ENCODE data around the gene NOX3. TPM values are rescaled to one million over a fixed set of nuclear protein-coding genes. Genes with fewer than 3 reads are reported as not detected.

The NOX3 gene
- total and polyA plus RNA-seq, 10 of the 15 experiments (the other 5 are each of a cell fraction or from before 2014, with no cell fraction given): not detected

DNA sequence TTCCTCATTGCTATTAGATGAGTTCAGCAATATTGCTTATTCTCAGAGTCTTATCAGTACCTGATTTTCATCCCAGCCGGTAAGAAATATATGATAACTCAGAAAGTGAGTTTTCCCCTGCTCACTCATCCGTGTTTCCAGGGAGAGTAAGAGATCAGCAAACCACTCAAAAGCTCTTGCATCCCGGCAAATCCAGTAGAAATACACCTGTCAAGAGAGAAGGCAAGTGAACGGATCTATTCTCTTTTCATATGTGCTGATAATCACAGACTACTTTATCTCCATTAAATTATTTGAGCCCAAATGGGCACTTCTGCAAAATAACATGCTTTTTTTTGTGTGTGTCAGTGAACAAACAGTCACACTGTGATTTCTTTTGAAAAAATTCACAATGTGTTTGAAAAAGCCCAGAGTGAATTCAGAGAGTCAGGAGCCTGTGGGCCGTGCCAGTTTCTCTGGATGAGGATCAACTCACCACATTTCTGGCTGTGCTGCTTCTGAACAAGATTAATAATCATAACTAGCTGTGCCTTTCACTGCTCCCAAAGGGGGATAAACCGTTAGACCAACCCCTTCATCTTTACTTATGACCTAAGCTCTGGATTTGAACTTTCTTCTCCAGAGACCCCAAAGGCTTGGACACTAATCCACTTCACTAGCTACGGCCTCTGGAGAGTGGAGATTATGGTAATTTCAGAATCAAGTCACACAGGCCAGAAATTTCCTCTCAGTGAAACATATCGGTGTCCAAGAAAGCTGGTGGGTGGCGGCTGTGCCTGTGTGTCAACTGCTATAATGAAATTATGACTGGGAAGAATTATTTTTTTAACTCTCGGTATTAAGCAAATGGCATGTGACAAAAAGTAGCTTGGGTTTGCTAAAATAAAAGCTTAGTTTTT, 44.2 kb downstream of the NOX3 start:
- SMC1A ChIA-PET (ENCODE audit: uncharacterized antibody, unreplicated experiment): interaction anchor here (0.7 to 3.2 kb wide), 10 partner anchors 9 to 100 kb away, joined by 3 to 15 read pairs (median 4); no protein-coding TSS in a partner anchor
- intact Hi-C loops (cut with micrococcal nuclease; ENCODE audit: unreplicated experiment) (loop anchor here (10.0 kb wide), 1 partner anchor 473 kb away; no protein-coding TSS in a partner anchor), in situ Hi-C loops (cut with MboI) (no loop called here)
- no TSS peak for BruUV-seq (replicated peaks)
- H4K20me1 ChIP-seq (ENCODE audit: control insufficient read depth, insufficient read depth): no peaks in the 10 kb centered on the region
- no peak overlapping the region for H3K4me2 ChIP-seq (ENCODE audit: control insufficient read depth, insufficient read depth)
- CTCF ChIA-PET: interaction anchor here (0.6 to 2.3 kb wide), 5 partner anchors 8 to 296 kb away, joined by 3 to 10 read pairs (median 4); no protein-coding TSS in a partner anchor
- DNase-seq (ENCODE audit: low read depth, low spot score) (no peak), FAIRE-seq (no peak), ATAC-seq (no peak)
- WGBS (ENCODE audit: insufficient coverage, insufficient replicate concordance, low lambda C conversion rate, missing lambda C conversion rate): 61% methylated on average over 10 of the region's 10 CpGs
- no peaks in the 10 kb centered on the region for H3K4me1 ChIP-seq (ENCODE audit: control insufficient read depth, insufficient read depth, low read length)
- no peak overlapping the region for H2AFZ ChIP-seq (ENCODE audit: control insufficient read depth, low read depth, low read length)
- RAD21 ChIA-PET (ENCODE audit: unreplicated experiment): interaction anchor here (0.9 to 1.5 kb wide), 2 partner anchors 13 to 16 kb away, joined by 3 to 4 read pairs; no protein-coding TSS in a partner anchor
- H3K27ac ChIP-seq (ENCODE audit: control insufficient read depth, insufficient read depth): no peak overlapping the region
- H3K9me3 ChIP-seq (replicated peaks; ENCODE audit: control insufficient read depth, insufficient read depth, low read length): no peaks in the 10 kb centered on the region
- no peak overlapping the region for H3K4me3 ChIP-seq
- H3K79me2 ChIP-seq (ENCODE audit: control insufficient read depth, insufficient read depth, low read length): no peaks in the 10 kb centered on the region
- POLR2A ChIA-PET: interaction anchor here (0.7 kb wide), 1 partner anchor 13 kb away, joined by 3 read pairs; no protein-coding TSS in a partner anchor
- H3K36me3 ChIP-seq (ENCODE audit: control insufficient read depth in 2 of 2, insufficient read depth in 2 of 2, low read length in 1 of 2): no peaks in the 10 kb centered on the region
- H3K27me3 ChIP-seq (replicated peaks in 1 of 2; ENCODE audit: control insufficient read depth in 2 of 2, insufficient read depth in 2 of 2, low read length in 1 of 2): no peaks in the 10 kb centered on the region
- no peak overlapping the region for H3K9ac ChIP-seq (ENCODE audit: control insufficient read depth, insufficient read depth, low read length)
- TF ChIP-seq YBX1 (IDR thresholded peaks at IDR 0.05) (no peak), SMAD5 (IDR thresholded peaks at IDR 0.05; ENCODE audit: low read depth) (no peak), SREBF2 (IDR thresholded peaks at IDR 0.05; ENCODE audit: low read length) (no peak), POLR2AphosphoS2 (IDR thresholded peaks at IDR 0.05; ENCODE audit: low read depth, low read length) (no peak), NFYA (IDR thresholded peaks at IDR 0.05; ENCODE audit: borderline replicate concordance, low read depth, low read length) (no peak), CHD1 (IDR thresholded peaks at IDR 0.05; ENCODE audit: low read depth, low read length) (no peak), STAT3 (IDR thresholded peaks at IDR 0.05; ENCODE audit: low read depth, low read length) (no peak), PAX5 (IDR thresholded peaks at IDR 0.05; ENCODE audit: borderline replicate concordance, low read depth, low read length) (no peak)
- TF ChIP-seq, protein P1, sequence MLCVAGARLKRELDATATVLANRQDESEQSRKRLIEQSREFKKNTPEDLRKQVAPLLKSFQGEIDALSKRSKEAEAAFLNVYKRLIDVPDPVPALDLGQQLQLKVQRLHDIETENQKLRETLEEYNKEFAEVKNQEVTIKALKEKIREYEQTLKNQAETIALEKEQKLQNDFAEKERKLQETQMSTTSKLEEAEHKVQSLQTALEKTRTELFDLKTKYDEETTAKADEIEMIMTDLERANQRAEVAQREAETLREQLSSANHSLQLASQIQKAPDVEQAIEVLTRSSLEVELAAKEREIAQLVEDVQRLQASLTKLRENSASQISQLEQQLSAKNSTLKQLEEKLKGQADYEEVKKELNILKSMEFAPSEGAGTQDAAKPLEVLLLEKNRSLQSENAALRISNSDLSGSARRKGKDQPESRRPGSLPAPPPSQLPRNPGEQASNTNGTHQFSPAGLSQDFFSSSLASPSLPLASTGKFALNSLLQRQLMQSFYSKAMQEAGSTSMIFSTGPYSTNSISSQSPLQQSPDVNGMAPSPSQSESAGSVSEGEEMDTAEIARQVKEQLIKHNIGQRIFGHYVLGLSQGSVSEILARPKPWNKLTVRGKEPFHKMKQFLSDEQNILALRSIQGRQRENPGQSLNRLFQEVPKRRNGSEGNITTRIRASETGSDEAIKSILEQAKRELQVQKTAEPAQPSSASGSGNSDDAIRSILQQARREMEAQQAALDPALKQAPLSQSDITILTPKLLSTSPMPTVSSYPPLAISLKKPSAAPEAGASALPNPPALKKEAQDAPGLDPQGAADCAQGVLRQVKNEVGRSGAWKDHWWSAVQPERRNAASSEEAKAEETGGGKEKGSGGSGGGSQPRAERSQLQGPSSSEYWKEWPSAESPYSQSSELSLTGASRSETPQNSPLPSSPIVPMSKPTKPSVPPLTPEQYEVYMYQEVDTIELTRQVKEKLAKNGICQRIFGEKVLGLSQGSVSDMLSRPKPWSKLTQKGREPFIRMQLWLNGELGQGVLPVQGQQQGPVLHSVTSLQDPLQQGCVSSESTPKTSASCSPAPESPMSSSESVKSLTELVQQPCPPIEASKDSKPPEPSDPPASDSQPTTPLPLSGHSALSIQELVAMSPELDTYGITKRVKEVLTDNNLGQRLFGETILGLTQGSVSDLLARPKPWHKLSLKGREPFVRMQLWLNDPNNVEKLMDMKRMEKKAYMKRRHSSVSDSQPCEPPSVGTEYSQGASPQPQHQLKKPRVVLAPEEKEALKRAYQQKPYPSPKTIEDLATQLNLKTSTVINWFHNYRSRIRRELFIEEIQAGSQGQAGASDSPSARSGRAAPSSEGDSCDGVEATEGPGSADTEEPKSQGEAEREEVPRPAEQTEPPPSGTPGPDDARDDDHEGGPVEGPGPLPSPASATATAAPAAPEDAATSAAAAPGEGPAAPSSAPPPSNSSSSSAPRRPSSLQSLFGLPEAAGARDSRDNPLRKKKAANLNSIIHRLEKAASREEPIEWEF (IDR thresholded peaks at IDR 0.05; ENCODE audit: insufficient replicate concordance, low read depth, low read length): no peak
- TF ChIP-seq, protein P2, sequence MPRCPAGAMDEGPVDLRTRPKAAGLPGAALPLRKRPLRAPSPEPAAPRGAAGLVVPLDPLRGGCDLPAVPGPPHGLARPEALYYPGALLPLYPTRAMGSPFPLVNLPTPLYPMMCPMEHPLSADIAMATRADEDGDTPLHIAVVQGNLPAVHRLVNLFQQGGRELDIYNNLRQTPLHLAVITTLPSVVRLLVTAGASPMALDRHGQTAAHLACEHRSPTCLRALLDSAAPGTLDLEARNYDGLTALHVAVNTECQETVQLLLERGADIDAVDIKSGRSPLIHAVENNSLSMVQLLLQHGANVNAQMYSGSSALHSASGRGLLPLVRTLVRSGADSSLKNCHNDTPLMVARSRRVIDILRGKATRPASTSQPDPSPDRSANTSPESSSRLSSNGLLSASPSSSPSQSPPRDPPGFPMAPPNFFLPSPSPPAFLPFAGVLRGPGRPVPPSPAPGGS (IDR thresholded peaks at IDR 0.05; ENCODE audit: borderline replicate concordance, insufficient read depth, low read depth, low read length, poor library complexity, severe bottlenecking): no peak
- TF ChIP-seq, protein P3, sequence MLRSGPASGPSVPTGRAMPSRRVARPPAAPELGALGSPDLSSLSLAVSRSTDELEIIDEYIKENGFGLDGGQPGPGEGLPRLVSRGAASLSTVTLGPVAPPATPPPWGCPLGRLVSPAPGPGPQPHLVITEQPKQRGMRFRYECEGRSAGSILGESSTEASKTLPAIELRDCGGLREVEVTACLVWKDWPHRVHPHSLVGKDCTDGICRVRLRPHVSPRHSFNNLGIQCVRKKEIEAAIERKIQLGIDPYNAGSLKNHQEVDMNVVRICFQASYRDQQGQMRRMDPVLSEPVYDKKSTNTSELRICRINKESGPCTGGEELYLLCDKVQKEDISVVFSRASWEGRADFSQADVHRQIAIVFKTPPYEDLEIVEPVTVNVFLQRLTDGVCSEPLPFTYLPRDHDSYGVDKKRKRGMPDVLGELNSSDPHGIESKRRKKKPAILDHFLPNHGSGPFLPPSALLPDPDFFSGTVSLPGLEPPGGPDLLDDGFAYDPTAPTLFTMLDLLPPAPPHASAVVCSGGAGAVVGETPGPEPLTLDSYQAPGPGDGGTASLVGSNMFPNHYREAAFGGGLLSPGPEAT (IDR thresholded peaks at IDR 0.05; ENCODE audit: low read depth): no peak
- TF ChIP-seq, protein P4, sequence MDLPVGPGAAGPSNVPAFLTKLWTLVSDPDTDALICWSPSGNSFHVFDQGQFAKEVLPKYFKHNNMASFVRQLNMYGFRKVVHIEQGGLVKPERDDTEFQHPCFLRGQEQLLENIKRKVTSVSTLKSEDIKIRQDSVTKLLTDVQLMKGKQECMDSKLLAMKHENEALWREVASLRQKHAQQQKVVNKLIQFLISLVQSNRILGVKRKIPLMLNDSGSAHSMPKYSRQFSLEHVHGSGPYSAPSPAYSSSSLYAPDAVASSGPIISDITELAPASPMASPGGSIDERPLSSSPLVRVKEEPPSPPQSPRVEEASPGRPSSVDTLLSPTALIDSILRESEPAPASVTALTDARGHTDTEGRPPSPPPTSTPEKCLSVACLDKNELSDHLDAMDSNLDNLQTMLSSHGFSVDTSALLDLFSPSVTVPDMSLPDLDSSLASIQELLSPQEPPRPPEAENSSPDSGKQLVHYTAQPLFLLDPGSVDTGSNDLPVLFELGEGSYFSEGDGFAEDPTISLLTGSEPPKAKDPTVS (IDR thresholded peaks at IDR 0.05; ENCODE audit: low read depth, low read length): no peak
